ENCODE measurements around the gene BICDL1.

The BICDL1 gene

DNA sequence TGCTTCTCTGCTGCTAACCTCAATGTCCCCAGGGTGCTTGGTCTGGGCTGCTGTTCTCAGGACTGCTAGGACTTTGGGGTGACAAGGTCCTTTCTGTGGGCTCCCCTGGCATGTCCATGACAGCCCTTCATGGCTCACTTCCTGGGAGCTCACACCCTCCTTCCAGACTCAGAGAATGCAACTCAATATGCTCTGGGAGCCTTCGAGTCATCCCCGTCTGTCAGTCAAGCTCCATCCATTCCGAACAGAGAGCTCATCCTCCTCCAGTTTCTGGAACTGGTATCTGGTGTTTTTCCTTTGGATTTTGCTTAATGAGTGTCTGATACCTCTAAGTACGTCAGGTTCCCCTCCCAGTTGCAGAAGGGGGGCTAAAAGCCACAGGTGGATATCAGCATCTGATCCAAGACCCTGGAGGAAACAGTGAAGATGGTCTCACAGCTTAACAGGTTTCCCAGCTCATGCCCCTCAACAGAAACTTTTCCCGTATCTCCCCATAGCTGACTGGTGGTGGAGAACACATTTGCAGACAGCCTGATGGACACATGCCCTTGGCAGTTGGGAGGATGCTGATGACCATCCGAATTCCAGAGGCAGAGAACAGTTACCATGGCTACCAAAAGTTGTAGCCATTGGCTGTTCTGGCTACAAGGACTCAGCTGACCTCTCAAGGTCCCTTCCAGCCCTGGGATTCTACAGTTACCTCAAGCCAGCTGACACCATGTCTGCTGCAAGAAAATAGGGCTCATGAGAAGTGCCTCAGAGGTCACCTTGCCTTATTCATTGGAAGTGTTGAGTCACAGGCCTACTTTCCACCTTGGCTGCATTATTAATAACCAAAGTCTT is 137.0 kb downstream of the BICDL1 start:
- DNase-seq (ENCODE audit: low read depth in 2 of 2): no peak

DNA sequence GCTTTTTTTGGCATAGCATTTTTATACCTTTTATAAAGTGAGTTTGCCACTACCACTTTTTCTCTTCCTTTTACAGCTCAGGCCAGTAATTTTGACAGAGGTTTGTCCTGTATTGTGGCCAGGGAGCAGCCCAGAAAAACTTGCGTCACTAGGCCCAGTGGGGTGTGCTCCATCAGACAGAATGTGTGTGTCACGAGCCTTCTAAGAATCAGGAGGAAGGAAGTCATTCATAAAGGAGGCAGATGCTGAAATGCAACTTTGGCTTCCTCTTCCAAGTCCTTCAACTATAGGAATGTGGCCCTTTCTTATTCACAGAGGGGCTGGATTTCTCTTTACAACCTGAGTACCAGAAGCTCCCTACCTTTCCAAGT is 137.6 kb downstream of the BICDL1 start:
- DNase-seq (ENCODE audit: low read depth in 2 of 2): no peak

DNA sequence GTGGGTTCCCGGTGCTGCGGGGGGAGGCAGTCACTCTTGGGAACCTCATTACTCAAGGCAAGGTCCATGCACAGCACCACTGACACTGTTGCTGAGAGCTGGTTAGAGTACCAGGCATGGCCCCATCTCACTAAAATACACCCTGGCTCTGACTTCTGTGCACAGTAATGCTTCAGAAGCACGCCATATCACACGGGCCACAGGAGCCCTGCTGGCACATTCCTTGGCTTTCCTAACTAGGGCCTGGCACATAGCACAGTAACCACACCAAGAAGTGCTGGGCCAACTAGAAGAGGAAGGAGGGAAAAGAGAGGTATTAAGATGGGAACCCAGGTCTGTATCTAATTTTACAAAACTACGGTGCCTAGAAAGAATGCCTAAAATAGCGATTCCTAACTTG is 141.0 kb downstream of the BICDL1 start:
- no peak for DNase-seq (ENCODE audit: low read depth in 2 of 2)

DNA sequence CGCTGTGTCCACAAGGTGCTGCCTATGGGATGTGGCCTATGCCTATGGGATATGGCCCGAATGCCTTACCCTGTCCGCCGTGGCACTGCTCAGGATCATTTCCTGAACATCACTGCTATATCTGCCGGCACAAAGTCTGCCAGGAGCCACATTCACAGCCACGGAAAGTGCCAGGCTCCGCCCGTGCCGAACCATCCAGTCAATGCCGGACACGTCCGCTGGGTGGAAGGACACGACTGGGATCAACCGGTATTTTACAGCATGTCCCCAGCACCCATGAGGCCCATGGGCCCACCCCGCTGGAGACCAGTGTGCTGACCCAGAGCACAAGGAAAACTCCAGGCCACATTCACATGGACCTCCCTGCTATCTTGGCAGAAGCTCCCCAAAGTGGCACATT is 142.1 kb downstream of the BICDL1 start:
- DNase-seq (ENCODE audit: low read depth in 2 of 2): no peak

DNA sequence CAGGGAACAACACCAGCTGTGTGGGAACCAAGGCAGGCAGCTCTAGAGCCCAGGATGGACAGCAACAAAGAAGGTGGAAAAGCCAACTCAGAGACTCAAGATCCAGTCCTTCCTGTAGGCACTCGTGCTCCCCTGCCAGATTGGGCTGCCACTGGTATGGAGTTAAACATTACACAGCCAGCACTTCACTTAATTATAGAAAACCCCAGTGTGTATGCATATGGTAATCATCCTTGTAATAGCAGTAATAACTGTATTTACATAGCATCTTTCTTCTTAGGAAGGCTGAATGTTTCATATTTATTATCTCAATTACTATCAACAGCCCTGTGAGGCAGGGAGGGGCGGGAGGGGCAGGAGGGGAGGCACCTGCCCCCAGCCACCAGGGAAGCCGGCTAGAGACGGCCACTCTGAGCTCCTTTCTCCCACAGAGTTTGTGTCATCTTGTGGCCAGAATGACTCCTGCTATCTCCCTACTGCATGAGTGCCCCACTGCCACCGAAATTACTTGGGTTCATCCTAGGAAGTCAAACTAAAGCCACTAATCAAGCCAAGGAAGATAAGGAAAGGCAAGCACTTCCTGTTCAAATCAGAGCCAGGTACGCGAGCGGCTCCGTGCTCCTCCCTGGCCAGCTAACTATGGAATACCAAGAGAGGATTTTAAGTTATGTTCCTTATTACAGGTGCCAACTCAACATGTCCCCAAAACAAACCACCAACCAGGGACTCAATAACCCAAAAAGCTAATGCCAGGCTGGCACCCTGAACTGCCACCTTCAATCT is 143.2 kb downstream of the BICDL1 start:
- DNase-seq (ENCODE audit: low read depth in 2 of 2): no peak

DNA sequence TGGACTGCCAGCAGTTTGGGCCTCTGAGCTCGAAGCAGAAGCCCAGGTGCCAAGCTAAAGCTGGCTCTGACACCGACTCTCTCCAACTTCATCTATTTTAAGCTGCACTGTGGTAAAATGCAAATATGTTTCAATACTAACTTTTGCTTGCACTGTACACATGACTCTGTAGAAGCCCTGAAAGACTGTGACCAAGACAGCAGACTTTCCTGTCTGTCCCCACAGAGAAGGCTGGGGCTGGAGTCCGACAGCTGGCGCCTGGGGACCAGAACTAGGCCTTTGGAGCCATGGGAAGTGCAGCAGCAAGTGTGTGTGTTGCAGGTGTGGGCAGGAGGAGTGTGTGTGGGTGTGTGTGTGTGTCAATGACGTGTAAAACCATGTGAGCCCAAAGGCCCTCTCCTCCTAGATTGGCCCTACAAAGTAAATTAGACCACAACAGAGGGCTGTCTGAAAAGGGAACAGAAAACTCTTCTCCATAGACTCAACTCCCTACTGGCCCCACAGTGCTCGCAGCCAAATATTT is 143.9 kb downstream of the BICDL1 start:
- DNase-seq (ENCODE audit: low read depth in 2 of 2): no peak

DNA sequence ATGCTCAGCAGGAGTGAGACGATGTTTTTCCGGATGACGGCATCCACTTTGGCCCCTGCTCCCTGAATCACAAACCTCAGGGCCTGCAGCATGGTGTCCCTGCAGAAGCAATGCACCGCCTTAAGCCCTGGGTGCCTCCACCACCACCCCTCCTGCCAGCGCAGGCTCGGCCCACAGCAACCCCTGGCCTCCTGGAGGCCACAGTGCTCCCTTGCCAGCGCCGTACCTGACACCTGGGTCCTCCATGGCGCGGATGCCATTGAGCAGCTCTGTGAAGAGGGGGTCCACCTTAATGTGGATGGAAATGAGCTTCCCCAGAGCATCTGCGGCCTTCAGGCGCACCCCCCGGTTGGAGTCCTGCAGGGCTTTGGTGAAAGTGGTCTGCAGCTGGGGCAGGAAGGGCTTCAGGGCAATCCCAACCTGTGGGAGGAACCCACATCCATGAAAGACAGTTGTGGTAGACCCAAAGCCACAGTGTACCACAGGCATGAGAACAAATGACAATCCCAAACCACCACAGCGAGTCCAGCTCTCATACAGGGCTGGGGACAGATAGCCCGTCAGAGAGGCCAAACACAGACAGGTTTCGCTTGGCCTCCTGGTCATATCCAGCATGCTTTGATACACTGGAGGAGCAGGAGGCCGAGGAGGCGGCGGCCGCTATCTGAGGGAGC is 145.4 kb downstream of the BICDL1 start:
- no peak for DNase-seq (ENCODE audit: low read depth in 2 of 2)

DNA sequence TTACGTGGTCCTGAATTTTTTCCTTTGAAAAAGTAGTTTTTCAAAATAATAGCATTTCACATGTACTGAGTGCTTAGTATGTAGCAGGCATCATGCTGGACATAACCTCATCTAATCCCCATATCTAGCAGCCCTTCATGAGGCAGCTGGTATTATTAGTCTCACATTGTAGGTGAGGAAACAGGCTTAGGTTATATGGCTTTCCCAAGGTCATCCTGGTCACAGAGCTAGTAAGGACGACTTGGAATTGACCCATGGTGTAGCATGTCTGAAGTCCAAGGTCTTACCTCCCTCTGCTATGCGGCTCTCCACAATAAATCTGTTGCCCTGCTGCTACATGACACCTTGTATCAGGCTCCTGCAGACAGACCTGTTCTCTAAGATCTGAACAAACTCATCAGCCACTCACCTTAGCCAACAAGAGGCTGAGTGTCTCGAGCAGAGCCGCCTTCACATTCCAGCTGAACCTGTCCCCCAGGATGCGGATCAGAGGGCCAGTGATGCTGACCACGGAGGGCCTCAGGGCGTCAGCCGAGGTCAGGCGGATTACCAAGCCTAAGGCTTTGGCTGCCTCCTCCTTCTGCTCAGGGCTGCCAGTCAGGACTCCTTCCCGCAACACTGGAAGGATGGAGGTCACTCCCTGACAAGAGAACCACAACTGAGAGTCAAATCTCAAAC is 147.2 kb downstream of the BICDL1 start:
- DNase-seq (ENCODE audit: low read depth in 2 of 2): no peak

DNA sequence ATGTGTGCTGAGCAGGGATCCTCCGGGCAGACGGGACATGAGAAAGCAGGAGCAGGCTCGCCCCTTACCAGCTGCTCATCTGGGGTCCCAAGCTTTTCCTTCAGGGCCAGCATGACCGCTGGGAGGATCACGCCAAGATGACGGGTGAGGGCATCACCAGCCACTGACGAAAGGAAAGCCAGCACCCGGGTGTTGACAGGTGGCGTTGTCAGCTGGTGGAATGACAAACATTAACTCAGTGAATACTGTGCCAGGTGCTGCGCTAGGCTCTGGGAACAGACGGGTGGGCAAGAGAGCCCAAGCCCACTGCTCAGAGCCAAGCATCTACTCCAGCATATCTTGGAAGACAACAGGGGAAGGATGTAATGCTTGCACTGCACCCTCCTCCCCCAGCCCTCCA is 148.8 kb downstream of the BICDL1 start:
- DNase-seq (ENCODE audit: low read depth in 2 of 2): no peak

DNA sequence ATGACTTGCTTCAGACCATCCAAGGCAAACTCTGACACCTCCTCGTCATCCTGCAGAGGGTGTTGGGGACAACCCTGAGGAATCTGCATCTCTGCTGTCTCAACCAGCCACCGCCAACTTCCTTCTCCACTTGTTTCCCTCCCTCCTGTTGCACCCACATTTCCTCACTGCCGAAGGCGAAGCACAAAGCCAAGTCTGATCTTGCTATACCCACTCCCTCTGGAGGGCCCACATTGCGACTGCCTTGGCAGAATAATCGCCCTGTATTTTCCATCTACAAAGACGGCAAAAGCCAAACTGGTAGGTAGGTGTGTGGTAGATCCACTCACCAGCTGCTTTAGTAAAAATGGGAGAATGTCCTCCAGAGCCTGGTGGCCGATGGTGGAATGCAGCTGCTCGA is 149.3 kb downstream of the BICDL1 start:
- DNase-seq (ENCODE audit: low read depth in 2 of 2): no peak

DNA sequence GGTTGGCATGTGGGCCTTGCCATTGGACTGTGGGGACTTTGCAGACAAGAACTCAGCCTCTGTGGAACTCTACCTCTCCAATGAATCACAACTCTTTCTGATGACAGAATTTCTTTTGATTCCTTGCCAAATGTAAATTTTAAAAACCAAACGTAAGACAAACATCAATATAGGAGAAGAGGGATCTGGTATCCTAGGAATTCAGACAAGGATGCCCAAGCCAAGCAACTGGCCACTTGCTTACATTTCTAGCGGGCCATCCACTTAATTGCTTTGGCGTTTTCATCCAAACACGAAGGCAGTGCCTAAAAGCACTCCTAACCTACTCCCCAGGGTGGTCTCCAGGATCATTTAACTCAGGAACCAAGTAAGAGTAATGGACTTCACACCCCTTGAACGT is 150.9 kb downstream of the BICDL1 start:
- no peak for DNase-seq (ENCODE audit: low read depth in 2 of 2)

DNA sequence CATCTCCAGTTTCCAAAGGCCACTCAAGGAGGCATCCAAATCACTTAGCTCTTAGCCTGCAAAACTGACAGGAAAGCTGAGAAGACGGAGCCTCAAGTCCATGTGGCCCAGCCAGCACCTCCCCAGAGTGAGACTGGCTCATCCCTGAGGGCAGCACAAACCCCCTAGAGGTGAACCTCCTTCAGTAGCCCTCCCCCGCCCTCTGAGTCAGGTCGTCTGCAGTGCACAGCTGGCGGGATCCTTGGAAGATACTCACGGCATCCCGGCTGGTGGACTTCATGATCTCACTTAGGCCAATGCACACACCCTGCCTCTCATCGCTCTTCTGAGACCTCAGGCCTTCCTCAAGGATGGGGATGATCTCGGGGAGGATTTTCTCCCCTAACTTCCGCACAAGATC is 151.6 kb downstream of the BICDL1 start:
- no peak for DNase-seq (ENCODE audit: low read depth in 2 of 2)

DNA sequence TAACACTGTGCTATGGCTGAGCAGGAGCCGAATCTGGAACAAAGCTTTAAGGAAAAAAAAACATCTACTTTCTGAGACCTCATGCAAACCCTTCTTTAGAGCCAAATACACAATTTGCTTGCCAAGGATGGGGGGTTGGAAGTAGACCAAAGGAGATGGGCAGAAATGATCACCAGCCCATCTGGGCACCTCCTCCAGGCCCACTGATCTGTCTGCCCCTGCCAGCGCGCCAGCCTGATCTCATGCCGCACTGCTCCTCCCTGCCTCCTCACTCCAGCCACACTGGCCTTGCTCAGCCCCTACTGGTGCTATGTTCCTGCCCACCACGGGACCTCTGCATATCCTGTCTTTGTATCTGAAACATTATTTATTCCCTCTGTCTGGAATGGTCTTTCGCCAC is 152.3 kb downstream of the BICDL1 start:
- no peak for DNase-seq (ENCODE audit: low read depth in 2 of 2)

DNA sequence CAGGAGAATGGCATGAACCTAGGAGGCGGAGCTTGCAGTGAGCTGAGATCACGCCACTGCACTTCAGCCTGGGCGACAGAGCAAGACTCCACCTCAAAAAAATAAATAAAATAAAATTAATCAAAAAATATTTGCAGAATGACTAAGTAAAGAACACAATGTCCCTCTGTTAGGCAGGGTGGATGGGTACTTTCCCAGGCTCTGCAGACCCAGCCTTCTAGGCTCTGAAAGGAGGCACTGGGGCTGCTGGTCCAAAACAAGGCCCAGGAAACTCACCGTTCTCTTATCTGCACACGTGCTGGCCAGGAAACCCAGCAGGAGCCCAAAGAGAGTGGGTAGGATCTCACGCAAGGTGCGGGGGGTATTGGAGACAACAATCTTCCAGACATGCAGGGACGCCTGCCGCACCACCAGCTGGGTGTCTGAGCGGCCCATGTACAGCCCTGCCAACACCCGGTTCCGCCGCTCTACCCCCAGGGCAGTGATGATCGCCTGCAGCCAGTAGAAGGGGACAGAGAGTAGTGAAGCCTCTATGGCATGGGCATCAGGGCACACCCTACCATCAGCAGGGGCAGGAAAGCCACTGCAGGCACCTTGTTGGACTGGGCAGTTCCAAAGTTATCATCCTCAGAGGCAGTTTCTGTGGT is 153.3 kb downstream of the BICDL1 start:
- no peak for DNase-seq (ENCODE audit: low read depth in 2 of 2)
